Hepatocyte (in vitro differentiated cells): ENCODE results near the gene SBNO2. TPM values are rescaled to one million over a fixed set of nuclear protein-coding genes. Genes with fewer than 3 reads are reported as not detected.

Experiments
- DNase-seq: peaks from one replicate; pipeline ENCODE4 v3.0.0-alpha.2; 2016; ENCODE audit warnings: low spot score
- H2AFZ ChIP-seq: fragments of 200-600 bp; sonication (generic); 2 replicates; pipeline ENCODE4 v1.6.0; 2016; ENCODE audit warnings: antibody characterized with exemption, mild to moderate bottlenecking
- H3K27ac ChIP-seq: fragments of 200-600 bp; sonication (generic); 2 replicates; pipeline ENCODE4 v1.5.1; 2016; ENCODE audit warnings: mild to moderate bottlenecking
- H3K27me3 ChIP-seq: fragments of 200-600 bp; sonication (generic); 2 replicates; pipeline ENCODE4 v1.6.1; 2016
- H3K36me3 ChIP-seq: fragments of 200-600 bp; sonication (generic); replicated peaks from 2 replicates; pipeline ENCODE4 v1.5.1; 2016; ENCODE audit warnings: low read depth; ENCODE audit not compliant: insufficient read depth
- H3K4me1 ChIP-seq: fragments of 200-600 bp; sonication (generic); 2 replicates; pipeline ENCODE4 v1.5.1; 2016; ENCODE audit warnings: mild to moderate bottlenecking, moderate library complexity; ENCODE audit not compliant: insufficient read depth
- H3K4me2 ChIP-seq: fragments of 200-600 bp; sonication (generic); 2 replicates; pipeline ENCODE4 v1.6.0; 2016
- H3K4me3 ChIP-seq: fragments of 200-600 bp; sonication (generic); 2 replicates; pipeline ENCODE4 v1.5.1; 2016; ENCODE audit warnings: mild to moderate bottlenecking
- H3K79me2 ChIP-seq: fragments of 200-600 bp; sonication (generic); 2 replicates; pipeline ENCODE4 v1.6.0; 2017; ENCODE audit warnings: mild to moderate bottlenecking
- H3K9me2 ChIP-seq: fragments of 200-600 bp; sonication (generic); replicated peaks from 2 replicates; pipeline ENCODE4 v1.6.0; 2017; ENCODE audit warnings: mild to moderate bottlenecking; ENCODE audit not compliant: insufficient read depth
- H3K9me3 ChIP-seq: fragments of 200-600 bp; sonication (generic); 2 replicates; pipeline ENCODE4 v1.5.1; 2016; ENCODE audit warnings: low read depth, mild to moderate bottlenecking
- H4K20me1 ChIP-seq: fragments of 200-600 bp; sonication (generic); 2 replicates; pipeline ENCODE4 v1.6.0; 2016; ENCODE audit warnings: mild to moderate bottlenecking; ENCODE audit not compliant: insufficient read depth, poor library complexity, severe bottlenecking
- EZH2 ChIP-seq: fragments of 200-600 bp; sonication (generic); IDR thresholded peaks from 2 replicates; pipeline ENCODE4 v1.6.1; 2016; ENCODE audit warnings: antibody characterized with exemption, mild to moderate bottlenecking, borderline replicate concordance
- EZH2phosphoT487 ChIP-seq: fragments of 200-600 bp; sonication (generic); IDR thresholded peaks from one replicate; pipeline ENCODE4 v1.6.1; 2018; ENCODE audit warnings: antibody characterized with exemption, mild to moderate bottlenecking, low read depth, moderate library complexity; ENCODE audit not compliant: unreplicated experiment, severe bottlenecking
- WGBS: methylation state at CpG from one replicate; pipeline ENCODE4 v1.1.6; 2016; ENCODE audit warnings: low lambda C conversion rate; ENCODE audit errors: missing lambda C conversion rate; 5-methylcytosine and 5-hydroxymethylcytosine counted together
- polyA plus RNA-seq: library from polyadenylated mRNA; unstranded; fragments of >200 nt; fragmentation: Nextera tagmentation; extraction: Ambion mirVana; gene quantifications from 2 replicates; pipeline ENCODE4 v1.2.1, GENCODE V29; 2016
- total RNA-seq: library from RNA; depleted of rRNA; stranded (reverse); fragments of >200 nt; gene quantifications from 2 replicates; pipeline ENCODE4 v1.2.3, GENCODE V29; 2014
- TF ChIP-seq, protein P1 (sequence below): fragments of 200-600 bp; sonication (generic); IDR thresholded peaks from 2 replicates; pipeline ENCODE4 v1.5.1; 2016; ENCODE audit warnings: antibody characterized with exemption, mild to moderate bottlenecking; ENCODE audit not compliant: poor library complexity

SBNO2 gene
- total and polyA plus RNA-seq, 2 experiments from 2014 or later: 12.7 to 15.6 TPM

DNA sequence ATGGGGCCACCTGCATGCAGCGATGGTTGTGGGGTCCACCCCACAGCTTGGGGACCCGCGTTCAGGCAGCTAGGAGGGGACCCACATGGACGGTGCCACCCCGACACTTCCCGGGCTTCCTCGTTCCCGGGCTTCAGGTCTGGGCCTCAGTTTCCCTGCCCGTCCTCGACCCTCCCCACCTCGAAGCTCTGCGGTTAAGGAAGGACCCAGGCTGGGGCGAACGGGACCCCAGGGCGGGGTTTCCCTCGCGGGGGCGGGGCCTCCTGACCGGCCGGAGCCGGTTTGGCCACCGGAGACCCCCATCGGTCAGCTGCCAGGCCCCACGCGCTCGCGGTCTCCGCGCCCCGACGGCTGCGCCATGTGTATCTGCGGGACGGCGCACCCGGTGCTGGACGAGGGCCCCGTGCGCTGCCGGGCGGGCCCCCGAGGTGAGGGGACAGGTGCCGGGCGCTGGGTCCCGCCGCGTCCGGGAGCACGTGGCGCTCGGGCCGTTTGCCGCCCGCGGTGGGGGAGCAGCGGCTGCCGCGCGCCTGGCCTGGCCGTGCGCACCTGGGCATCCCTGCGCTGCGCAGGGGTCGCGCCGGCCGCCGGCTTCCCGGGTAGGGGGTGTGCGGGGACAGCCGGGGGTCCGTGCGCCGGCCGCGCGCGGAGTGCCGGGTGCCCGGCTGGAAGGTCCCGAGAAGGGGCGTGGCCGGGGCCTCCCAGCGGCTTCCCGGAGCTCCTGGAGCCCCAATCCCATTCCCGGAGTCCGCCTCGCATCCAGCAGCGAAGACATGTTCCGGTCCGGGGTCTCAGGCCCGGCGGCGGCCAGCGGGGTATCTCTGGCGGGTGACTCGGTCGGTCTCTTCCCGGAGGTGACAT lies 102.9 kb downstream of the SBNO2 start:
- DNase-seq: no peak
- Histone ChIP-seq H3K27me3 (peaks cover 50% of the 10 kb centered on the region), H3K27ac (no peak overlapping the region), H3K36me3 (no peaks in the 10 kb centered on the region), H2AFZ (no peak overlapping the region), H3K9me3 (no peaks in the 10 kb centered on the region), H3K4me2 (peak overlapping the region; percentile 69), H3K4me3 (no peak overlapping the region), H3K9me2 (no peaks in the 10 kb centered on the region), H3K4me1 (peaks cover 11% of the 10 kb centered on the region), H4K20me1 (no peaks in the 10 kb centered on the region), H3K79me2 (no peaks in the 10 kb centered on the region)
- 5% methylated on average over 64 of the region's 99 CpGs for WGBS
- TF ChIP-seq EZH2phosphoT487: no peak
- TF ChIP-seq EZH2: no peak
- TF ChIP-seq, protein P1, sequence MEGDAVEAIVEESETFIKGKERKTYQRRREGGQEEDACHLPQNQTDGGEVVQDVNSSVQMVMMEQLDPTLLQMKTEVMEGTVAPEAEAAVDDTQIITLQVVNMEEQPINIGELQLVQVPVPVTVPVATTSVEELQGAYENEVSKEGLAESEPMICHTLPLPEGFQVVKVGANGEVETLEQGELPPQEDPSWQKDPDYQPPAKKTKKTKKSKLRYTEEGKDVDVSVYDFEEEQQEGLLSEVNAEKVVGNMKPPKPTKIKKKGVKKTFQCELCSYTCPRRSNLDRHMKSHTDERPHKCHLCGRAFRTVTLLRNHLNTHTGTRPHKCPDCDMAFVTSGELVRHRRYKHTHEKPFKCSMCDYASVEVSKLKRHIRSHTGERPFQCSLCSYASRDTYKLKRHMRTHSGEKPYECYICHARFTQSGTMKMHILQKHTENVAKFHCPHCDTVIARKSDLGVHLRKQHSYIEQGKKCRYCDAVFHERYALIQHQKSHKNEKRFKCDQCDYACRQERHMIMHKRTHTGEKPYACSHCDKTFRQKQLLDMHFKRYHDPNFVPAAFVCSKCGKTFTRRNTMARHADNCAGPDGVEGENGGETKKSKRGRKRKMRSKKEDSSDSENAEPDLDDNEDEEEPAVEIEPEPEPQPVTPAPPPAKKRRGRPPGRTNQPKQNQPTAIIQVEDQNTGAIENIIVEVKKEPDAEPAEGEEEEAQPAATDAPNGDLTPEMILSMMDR: no peak

DNA sequence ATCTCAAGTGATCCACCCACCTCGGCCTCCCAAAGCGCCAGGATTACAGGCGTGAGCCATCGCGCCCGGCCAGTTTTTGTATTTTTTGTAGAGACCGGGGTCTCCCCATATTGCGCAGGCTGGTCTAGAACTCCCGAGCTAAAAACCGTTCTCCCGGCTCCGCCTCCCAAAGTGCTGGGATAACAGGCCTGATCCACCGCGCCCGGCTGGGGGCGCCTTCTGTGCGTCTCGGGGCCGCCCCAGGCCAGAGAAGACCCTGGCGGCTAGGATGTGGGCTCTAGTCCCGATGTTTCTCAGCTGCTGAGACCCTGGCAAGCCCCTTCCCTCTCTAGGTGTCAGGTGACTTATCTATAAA lies 103.5 kb downstream of the SBNO2 start:
- Histone ChIP-seq H3K4me3 (no peak overlapping the region), H3K79me2 (no peaks in the 10 kb centered on the region), H4K20me1 (no peaks in the 10 kb centered on the region), H3K4me2 (peak overlapping the region; percentile 69), H3K4me1 (peaks cover 17% of the 10 kb centered on the region), H3K9me2 (no peaks in the 10 kb centered on the region), H3K36me3 (no peaks in the 10 kb centered on the region), H3K27me3 (peaks cover 50% of the 10 kb centered on the region), H3K27ac (no peak overlapping the region), H2AFZ (no peak overlapping the region), H3K9me3 (no peaks in the 10 kb centered on the region)
- DNase-seq: no peak
- TF ChIP-seq, protein P1: peak; percentile 4
- peak; percentile 43 for TF ChIP-seq EZH2
- no peak for TF ChIP-seq EZH2phosphoT487
- 21% methylated on average over 21 of the region's 21 CpGs for WGBS

DNA sequence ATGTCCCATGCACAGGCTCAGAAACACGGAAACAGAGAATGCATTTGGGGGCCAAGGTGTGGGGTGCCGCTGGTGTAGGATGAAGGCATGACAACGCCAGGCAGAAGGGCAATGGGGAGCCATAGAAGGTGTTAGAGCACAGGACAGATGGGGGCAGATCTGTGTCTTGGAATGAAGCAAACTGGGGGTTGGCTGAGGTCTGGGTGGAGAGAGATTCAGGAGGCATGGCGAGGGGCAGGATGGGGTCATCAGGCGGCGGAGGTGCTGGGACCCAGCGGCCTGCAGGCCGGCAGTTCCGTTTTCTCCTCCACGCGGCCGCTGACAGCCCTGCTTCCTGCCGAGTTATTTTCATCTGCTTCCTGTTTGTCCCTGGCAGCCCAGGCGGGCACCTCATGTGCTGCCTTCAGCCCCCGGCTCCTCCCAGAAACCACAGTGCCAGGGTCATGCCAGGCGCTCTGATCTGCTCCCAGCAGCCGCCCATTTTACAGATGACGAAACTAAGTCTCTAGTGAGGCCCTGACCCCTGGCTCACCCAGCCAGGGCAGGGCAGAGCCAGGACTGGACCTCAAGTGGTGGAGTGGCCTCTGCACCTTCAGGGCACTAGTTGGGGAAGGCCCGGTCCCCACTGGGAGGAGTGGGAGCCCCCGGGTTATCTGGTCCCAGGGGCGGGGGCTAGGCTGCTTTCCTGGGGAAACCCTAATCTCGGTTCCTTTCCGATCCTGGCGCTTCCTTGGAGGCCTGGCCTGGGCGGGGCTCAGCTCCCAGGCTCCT lies 104.9 kb downstream of the SBNO2 start:
- DNase-seq: no peak
- H3K4me3 ChIP-seq: no peak overlapping the region
- TF ChIP-seq EZH2 (no peak), EZH2phosphoT487 (no peak)
- TF ChIP-seq, protein P1: no peak
- H3K4me2 ChIP-seq: no peak overlapping the region
- no peak overlapping the region for H3K27ac ChIP-seq
- H3K9me3 ChIP-seq: no peaks in the 10 kb centered on the region
- no peaks in the 10 kb centered on the region for H3K79me2 ChIP-seq
- H3K36me3 ChIP-seq: no peaks in the 10 kb centered on the region
- H3K4me1 ChIP-seq: peaks cover 28% of the 10 kb centered on the region
- H3K9me2 ChIP-seq: no peaks in the 10 kb centered on the region
- H2AFZ ChIP-seq: no peak overlapping the region
- no peaks in the 10 kb centered on the region for H4K20me1 ChIP-seq
- 88% methylated on average over 25 of the region's 25 CpGs for WGBS
- H3K27me3 ChIP-seq: peaks cover 50% of the 10 kb centered on the region
